Forelimb muscle (tissue), 1 donor: ENCODE data around the gene GALNS. TPM values are rescaled to one million over a fixed set of nuclear protein-coding genes. Genes with fewer than 3 reads are reported as not detected.
A peak's percentile ranks its signal among the peaks of the same experiment; 100 is the strongest.

Source experiments
- DNase-seq: peaks from one replicate; pipeline ENCODE4 v3.0.0-alpha.2; 2013; ENCODE audit warnings: low read depth
- polyA plus RNA-seq: library from polyadenylated mRNA; unstranded; fragments of 120-200 nt; gene quantifications from one replicate; pipeline ENCODE4 v1.2.1, GENCODE V29; 2013; ENCODE audit not compliant: insufficient read length

The GALNS gene
- polyA plus RNA-seq, 1 donor = 17.1 TPM

DNA sequence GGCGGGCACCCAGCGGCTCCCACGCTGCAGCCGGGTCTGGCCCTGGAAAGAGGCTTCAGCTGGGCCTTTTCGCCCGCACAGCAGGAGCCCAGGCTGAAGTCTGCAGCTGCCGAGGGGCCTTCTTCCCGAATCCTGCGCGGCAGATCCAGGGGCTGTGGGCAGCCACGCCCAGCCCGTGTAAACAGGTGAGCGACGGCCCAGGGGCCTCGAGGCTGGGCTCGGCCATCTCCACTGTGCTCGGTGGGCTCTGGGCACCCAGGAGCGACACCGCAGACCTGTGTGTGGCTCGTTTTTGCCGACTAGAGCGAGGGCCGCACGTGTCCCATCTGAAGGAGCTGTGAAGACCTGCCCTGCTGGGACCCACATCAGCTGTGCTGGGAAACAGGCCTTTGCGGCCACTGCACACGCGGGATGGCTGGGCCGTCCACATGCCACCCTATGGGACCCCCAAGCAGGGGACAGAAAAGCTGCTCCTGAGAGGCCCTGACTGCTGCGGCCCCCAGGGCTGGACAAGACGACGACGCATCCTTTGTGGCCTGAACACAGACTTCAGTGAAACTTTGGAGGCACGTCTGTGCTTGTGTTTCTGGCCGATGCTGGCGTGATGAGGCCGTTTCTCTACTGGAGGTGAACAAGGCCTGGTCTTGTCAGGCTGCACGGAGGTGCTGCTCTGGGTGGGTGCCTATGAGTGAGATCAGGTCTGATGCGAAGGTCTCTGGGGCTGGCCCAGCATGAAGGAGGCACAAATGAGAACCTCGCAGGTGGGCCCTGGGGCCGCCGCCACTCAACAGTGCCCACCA lies 39.8 kb downstream of the GALNS start:
- no peak for DNase-seq

DNA sequence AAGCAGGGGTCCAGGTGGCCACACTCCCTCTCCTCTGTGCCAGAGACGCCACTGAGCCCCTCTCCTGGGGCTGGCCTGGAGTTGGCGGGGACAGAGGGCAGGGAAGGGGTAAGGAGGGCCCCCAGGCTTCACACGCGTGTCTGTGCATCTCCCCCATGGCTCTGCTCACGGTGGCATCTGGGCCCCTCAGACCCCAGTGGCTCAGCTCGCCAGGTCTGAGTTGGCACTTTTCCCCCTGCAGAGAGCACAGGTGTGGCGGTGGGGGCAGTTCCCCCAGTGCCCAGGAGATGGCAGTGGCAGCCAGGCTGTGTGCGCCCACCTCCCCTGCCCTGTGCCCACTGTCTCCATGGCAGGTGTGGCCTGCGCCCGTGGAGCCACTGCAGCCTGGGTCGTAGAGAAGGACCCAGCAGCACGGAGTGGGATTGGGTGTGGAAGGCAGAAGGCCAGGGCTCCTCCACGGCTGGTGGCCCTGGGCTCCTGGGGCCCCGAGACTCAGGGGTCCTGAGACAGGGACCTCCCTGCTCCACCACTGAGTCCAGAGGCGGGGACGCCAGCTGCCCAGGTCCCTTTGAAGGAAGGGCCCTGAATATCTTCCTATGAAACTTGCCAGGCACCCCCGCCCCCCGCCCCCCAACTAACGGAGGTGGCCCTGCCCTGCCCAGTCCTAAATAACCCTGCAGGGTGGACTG lies 40.7 kb downstream of the GALNS start:
- no peak for DNase-seq

DNA sequence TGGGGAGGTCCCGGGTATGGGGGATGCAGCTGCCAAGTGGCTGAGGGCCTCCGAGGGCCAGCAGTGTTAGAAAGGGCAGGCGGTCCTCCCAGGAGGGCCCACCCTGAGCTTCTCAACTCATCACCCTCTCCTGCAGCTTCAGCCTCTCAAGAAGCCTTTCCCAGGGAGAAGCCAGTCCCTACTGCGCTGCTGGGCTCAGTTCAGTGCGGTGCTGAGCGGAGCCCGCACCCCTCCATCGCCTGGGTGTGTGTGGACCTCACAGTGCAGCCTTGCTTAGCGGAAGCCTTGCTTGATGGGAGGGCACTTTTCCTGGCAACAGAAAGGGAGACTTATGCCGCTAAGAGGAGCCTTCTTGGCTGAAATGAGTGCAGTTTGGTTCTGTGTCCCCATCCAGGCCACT lies 41.5 kb downstream of the GALNS start:
- DNase-seq = no peak

DNA sequence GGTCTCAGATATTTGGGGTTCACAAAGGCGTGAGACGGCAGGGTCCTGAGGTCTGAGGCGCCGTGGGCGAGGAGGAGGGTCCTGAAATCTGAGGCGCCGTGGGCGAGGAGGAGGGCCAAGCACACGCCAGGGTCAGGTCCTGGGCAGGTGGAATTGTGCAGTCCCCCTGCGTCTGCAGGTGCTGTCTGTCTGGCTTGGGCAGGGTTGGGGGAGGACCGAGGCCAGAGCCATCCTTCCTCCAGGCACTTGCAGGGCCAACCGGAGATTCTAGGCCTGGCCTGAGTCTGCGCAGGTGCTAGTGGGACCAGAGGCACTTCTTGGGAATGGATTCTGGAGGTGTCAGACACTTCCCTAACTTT lies 42.6 kb downstream of the GALNS start:
- no peak for DNase-seq

DNA sequence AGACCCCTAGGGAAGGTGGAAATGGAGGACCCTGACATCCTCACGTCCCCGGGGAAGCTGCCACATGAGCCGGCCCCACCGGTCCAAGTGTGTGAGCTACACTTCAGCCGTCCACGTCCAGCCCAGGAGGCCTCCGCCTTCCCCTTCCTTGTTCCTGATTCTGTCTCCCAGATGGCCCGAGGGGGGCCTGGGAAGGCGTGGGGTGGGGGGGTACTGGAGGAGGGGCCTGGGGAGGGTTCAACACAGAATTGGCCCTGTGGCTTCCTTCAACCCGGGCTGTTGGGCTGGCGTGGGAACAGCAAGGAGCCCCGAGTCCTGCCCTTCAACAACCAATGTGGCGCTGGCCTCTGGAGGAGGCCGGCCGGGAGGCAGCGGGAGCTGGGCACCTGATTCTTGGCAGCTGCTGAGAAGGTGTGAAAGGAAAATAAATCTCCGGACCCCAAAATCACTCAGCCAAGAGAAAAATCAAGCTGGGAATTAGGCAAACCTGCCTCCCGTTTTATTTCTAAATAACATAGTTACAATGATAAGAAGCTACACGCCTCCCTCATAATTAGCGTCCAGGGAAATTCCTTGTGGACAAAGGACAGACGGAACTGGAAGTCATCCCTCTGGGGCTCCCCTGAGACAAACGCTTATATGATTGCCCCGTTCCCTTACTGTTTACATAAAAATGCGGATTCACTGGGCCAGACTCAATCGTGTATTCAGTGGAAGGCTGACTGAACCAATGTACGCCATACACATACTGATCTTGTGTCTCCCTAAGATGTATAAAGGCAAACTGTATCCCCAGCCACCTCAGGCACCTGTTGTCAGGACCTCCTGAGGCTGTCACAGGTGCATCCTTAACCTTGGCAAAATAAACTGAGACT lies 43.2 kb downstream of the GALNS start:
- DNase-seq = no peak

DNA sequence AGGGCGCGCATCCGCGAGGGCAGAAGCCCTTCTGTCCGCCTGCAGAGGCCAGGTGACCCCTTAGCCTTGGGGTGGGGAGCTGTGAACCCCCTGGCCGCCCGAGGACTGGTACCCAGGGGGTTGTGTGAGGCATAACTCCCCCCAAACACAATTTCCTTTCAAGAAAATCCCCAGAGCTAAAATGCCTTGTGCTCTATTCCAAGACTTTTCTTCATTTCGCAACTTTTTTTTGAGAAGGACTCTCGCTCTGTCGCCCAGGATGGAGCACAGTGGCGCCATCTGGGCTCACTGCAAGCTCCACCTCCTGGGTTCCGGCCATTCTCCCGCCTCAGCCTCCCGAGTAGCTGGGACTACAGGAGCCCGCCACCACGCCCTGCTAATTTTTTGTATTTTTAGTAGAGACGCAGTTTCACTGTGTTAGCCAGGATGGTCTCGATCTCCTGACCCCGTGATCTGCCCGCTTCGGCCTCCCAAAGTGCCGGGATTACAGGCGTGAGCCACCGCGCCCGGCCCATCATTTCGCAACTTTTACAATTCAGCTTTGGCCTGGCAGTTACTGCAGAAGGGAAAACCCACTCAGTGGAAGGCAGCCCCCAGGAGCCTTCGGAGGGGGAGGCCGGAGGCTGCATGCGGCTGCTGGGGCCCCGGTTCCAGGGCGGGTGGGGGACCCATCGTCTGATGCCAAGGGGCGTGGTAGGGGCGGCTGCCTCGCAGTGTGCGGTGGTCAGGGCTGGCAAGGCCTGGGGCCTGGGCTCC lies 44.1 kb downstream of the GALNS start:
- DNase-seq = no peak

DNA sequence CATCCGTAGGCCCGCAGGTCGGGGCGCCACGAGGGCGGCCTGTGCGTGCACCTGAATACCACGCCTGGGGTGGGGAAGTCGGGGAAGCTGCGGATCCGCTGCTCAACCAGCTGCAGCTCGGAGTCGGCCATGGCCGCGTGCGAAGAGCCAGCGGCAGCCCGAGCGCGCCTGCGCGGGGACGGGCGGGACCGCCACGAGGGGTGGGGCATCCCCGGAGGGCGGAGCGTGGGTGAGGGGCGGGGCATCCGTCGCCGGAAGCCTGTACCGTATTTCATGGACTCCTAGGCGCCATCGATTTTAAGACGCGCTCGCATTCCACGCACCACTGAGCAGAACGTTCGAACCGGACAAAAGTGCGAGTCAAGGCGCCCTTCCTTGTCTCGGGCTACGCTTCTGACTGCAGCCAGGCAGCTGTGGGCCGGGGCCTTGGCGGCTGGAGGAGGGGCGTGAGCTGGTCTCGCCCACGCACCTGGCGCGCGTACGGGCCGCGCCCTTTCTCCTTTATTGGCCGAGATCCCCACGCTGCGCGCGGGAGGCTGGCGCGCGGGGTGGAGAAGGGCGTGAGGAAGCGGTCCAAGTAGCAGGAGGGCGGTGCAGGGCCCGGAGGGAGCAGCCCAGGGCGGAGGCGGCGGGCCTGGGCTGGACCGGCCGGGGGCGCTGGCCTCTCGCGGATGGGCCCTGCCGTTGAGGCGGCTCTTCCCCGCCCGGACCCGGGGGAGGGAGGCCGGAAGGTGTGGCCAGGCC lies 44.8 kb downstream of the GALNS start, which contains the start of gene APRT:
TSS of gene APRT (minus strand) at position 160 of the 744 bp plus-strand sequence. CDS start at position 131, 29 bp downstream.
- peak; percentile 75 for DNase-seq

DNA sequence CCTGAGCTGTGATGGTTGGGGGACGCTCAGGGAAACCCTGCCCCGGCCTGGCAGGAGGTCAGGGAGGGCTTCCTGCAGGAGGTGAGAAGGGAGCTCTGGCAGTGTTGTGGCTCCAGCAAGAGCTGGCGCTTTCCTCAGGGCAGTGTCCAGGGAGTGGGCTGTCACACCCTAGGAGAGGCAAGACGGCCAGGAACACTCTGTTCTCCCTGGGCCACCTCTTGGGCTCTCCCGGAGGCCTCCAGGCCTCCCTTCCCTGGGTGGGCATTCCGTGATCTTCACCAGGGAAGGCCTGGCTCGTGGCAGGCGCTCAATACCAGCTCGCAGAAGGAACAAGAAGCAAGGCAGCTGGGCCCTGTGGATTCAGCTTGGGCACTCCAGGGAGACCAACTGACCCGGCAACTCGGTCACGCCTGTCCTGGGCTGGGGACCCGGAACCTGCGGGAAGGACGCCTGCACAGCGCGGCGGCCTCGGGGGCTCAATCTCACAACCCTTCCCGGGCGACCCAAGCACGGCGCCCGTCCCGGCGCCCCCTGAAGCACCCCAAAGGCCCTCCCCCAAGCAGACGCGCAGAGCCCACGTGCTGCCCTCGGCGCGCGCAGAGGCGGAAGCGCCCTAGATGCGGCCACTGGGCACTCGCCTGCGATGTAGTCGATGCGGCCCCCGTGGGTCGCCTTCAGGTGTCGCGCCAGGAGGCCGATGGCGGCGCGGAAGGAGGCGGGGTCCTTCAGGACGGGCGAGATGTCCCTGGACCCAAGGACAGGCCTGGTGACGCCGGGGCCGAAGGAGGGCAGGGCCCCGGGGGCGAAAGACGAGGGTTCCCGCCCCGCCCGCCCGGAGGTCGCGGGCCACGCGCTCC lies 45.6 kb downstream of the GALNS start:
- DNase-seq = no peak

DNA sequence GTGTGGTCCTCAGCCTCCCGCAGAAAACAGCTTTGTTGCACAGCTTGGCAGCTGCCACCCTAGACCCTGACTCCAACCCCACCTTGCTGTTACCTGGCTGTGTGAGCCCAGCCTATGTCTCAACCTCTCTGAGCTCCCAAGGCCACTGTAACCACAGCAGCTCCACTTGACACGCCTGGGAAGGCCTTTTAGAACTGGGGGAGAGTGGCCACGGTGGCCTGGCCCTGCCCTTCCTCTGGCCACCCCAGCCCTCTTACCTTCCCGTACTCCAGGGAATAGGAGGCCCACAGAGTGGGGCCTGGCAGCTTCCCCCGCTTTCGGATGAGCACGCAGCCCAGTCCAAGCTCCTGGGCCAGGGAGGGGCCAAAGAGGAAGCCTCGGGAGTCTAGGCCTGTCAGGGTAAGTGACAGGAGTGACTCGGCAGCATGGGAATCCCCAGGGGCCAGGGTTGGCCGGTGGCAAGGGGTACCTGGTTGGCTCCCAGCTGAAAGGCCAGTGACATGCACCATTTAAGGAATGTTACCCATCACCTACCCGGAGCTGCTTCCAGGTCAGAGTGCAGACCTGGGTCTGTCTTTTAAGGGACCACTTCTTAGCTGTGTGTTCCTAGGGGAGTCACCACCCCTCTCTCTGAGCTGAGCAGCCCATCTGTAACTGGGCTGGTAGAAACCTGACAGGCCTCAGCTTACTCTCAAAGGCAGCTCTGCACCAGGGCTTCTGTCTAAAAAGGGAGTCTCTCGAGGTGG lies 46.4 kb downstream of the GALNS start:
- no peak for DNase-seq

DNA sequence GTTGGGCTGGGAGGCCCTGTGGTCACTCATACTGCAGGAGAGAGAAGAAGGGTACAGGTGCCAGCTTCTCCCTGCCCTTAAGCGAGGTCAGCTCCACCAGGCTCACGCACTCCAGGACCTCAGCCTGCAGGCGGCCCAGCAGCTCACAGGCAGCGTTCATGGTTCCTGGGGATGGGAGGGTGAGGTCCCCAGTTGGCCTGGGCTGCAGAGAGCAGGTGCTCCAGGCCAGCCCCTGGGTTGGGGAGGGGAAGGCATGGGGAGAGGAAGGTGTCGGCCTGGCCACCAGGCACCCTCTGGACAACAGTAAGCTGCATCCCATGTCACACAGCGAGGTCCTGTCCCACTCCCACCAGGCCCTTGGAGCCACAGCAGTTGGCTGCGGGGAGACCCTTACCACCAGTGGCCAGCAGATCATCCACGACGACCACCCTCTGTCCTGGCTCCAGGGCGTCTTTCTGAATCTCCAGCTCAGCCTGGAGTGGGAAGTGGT lies 47.0 kb downstream of the GALNS start:
- DNase-seq = no peak

DNA sequence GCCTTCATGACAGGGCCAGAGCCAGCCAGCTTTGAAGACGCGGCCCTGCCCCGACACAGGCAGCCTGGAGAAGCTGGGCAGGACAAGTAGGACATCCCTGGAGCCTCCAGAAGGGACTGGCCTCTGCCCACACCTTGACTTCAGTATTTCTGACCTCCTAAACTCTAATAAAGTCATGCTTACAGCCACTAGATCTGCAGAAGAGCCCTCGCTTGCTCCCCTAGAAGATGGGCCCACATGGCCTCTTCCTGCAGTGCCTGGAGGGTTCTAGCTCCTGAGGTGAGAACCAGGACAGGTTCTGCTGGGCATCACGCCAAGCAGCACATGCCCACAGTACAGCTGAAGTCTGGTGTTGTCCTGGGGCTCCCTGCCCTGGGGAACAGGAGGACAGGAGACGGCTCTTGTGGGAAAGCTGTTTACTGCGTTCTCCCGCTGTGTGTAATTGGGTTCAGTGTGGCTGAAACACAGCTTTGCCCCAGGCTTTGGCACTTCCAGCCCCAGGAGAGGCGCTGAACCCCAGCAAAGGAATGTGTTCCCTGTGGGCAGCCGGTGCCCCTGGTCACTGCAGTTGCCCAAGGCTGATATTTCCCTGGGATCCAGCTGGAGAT lies 47.6 kb downstream of the GALNS start:
- no peak for DNase-seq

DNA sequence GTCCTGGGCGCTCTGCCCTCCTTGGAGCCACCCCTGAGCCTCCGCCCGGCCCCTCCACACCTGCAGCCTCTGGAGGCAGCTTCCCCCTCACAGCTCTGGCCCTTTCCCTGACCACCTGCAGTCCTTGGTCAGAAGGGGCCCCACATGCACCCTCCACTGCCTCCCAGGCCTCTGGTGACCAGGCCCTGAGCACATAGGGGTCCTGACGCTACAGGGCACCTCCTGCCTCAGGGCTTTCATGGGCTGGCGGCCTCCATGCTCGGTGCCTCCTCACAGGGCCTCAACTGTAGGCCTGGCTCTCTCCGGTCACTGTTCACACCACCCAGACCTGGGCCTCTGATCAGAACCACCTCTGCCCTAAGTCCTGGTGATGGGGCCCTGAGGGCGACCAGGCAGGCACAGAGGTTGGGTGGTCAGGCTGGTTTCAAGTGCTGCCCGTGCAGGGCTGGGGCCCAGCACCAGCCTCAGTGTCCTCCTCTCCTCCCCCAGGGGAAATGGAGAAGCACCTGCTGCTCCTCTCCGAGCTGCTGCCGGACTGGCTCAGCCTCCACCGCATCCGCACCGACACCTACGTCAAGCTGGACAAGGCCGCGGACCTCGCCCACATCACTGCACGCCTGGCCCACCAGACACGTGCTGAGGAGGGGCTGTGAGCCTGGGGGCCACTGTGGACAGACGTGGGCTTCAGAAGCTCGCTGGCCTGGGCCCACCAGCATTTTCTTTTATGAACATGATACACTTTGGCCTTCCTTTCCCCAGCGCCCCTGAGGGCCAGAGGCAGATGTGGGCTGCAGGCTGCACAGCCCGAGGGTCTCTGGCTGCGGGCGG lies 48.9 kb downstream of the GALNS start:
- no peak for DNase-seq

DNA sequence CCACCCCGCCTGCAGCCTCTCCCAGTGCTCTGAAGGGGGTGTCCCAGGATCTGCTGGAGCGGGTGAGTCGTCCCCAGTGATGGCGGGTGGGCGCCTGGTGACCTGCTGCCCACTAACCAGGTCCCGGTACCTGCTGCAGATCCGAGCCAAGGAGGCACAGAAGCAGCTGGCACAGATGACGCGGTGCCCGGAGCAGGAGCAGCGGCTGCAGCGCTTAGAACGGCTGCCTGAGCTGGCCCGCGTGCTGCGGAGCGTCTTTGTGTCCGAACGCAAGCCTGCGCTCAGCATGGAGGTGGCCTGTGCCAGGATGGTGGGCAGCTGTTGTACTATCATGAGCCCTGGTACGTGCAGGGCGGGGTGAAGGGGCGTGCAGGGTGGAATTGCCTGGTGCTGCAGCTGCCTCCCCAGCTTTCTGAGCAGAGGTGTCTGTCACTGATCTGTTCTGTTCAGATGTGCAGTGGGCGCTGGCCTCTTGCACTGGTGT lies 49.6 kb downstream of the GALNS start:
- no peak for DNase-seq

DNA sequence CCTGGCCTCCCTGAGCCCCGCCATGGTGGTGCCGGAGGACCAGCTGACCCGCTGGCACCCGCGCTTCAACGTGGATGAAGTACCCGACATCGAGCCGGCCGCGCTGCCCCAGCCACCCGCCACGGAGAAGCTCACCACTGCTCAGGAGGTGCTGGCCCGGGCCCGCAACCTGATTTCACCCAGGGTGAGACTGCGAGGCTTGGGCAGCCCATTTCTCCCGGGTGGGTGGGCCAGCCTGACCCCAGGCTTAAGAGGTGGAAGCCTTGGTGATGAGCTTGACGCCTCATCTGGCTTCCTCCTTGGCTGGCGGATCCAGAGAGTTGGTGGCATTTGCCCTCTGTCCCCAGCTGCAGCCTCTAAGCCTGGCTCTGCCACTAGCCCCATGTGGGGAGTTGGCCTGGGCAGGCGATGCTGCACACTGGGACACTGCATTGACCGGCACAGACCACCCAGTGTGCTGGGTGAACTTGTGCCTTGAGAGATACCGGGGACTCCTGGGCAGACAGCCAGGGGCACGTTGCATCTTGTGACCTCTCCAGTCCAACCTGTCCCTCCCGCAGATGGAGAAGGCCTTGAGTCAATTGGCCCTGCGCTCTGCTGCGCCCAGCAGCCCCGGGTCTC lies 50.1 kb downstream of the GALNS start:
- no peak for DNase-seq

DNA sequence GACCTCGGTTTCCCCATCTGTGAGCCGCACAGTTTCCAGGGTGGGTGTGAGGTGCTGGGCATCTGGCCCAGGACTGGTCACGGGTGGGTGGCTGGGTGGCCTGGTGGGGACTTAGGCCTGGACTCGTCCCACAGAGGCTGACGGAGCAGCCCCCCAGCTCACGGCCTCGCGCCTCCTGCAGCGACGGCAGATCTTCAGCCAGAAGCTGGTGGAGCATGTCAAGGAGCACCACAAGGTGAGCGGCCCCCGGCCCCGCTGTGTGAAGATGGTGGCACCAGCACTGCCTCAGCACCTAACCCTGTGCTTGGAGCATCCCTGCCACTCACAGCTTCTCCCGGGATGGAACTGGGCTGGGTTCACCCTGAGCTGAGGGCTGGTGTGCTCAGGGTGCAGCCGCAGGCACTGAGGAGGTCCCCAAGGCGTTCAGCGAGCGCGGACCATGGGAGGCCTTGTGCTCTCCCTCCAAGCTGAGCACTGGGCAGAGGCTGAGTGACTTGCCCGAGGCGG lies 50.8 kb downstream of the GALNS start:
- no peak for DNase-seq

DNA sequence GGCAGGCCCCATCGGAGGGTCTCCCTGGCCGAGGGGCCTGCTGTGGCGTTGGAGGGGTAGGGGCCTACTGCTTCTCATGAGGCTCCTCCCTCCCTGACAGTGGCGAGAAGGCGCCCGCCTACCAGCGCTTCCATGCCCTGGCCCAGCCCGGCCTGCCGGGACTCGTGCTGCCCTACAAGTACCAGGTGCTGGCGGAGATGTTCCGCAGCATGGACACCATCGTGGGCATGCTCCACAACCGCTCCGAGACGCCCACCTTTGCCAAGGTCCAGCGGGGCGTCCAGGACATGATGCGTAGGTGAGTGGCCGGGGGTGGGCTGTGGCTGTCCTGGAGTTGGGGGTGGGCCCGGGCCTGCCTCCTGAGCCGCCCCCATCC lies 51.4 kb downstream of the GALNS start:
- no peak for DNase-seq
